IMR-90 (cell line): ENCODE measurements around the gene CYFIP1. TPM values are rescaled to one million over a fixed set of nuclear protein-coding genes. Genes with fewer than 3 reads are reported as not detected.
"Not testable (repeated sequence)": the region's sequence is repeated elsewhere in the genome, so short reads cannot be mapped to it uniquely, and the experiment has no call there.

Experiments
- ATAC-seq: fragments of 200-7000 bp; cut with Tn5 transposase; 2 replicates; pipeline ENCODE4 v1.9.1; 2020; ENCODE audit warnings: low read depth, mild to moderate bottlenecking, moderate library complexity
- BruUV-seq: library from RNA; stranded (reverse); fragments of 400-500 nt; replicated peaks from 2 replicates; lab custom pipeline; 2021; lab: Mats Ljungman, UMichigan
- CTCF ChIA-PET: fragments of 300-600 bp; formaldehyde crosslinking; extraction: SDS; loops from one replicate; lab custom pipeline; 2021; ENCODE audit warnings: antibody characterized with exemption; lab: Yijun Ruan, JAX
- POLR2A ChIA-PET: fragments of 300-600 bp; sonication (Branson Sonifier 250); formaldehyde crosslinking; loops from one replicate; lab custom pipeline; 2022; ENCODE audit warnings: antibody characterized with exemption; ENCODE audit not compliant: unreplicated experiment; lab: Charles Lee
- DNase-seq: peaks from one replicate; pipeline ENCODE4 v3.0.0; 2013
- H2AFZ ChIP-seq: replicated peaks from 2 replicates; pipeline ENCODE3; 2013; ENCODE audit warnings: low read length, mild to moderate bottlenecking; ENCODE audit not compliant: poor library complexity
- H2AK5ac ChIP-seq: 2 replicates; pipeline ENCODE4 v1.6.1; 2013; ENCODE audit warnings: low read depth, low read length, inconsistent platforms
- H2AK9ac ChIP-seq: replicated peaks from 2 replicates; pipeline ENCODE3; 2013; ENCODE audit warnings: mild to moderate bottlenecking, low read depth, low read length, moderate library complexity; ENCODE audit not compliant: poor library complexity
- H2BK120ac ChIP-seq: 2 replicates; pipeline ENCODE4 v1.6.1; 2013; ENCODE audit warnings: low read depth, low read length, inconsistent platforms
- H2BK15ac ChIP-seq: 3 replicates; pipeline ENCODE4 v1.6.1; 2013; ENCODE audit warnings: low read depth, low read length, inconsistent platforms
- H2BK20ac ChIP-seq: 2 replicates; pipeline ENCODE4 v1.6.1; 2013; ENCODE audit warnings: low read depth, mild to moderate bottlenecking, inconsistent platforms, low read length, moderate library complexity
- H2BK5ac ChIP-seq: 2 replicates; pipeline ENCODE4 v1.6.1; 2013; ENCODE audit warnings: mild to moderate bottlenecking, low read depth, low read length, inconsistent platforms; ENCODE audit not compliant: poor library complexity, severe bottlenecking
- H3K14ac ChIP-seq: replicated peaks from 2 replicates; pipeline ENCODE4 v1.6.1; 2013; ENCODE audit warnings: low read depth, low read length, inconsistent platforms
- H3K18ac ChIP-seq: 2 replicates; pipeline ENCODE4 v1.6.1; 2013; ENCODE audit warnings: low read depth, low read length, control low read depth
- H3K23ac ChIP-seq: 2 replicates; pipeline ENCODE4 v1.6.1; 2013; ENCODE audit warnings: low read depth, low read length, inconsistent platforms
- H3K27ac ChIP-seq: 2 replicates; pipeline ENCODE4 v1.5.1; 2013; ENCODE audit warnings: mild to moderate bottlenecking, control low read depth, low read length; ENCODE audit not compliant: insufficient read depth
- H3K27me3 ChIP-seq: 2 replicates; pipeline ENCODE4 v1.6.1; 2013; ENCODE audit warnings: low read length; ENCODE audit not compliant: control insufficient read depth, insufficient read depth
- H3K36me3 ChIP-seq: 2 replicates; pipeline ENCODE4 v1.6.1; 2013; ENCODE audit warnings: low read length, mixed read lengths; ENCODE audit not compliant: control insufficient read depth, insufficient read depth
- H3K4ac ChIP-seq: 2 replicates; pipeline ENCODE4 v1.6.1; 2013; ENCODE audit warnings: low read depth, low read length, inconsistent platforms
- H3K4me1 ChIP-seq: 2 replicates; pipeline ENCODE4 v1.6.1; 2013; ENCODE audit warnings: low read length, mixed read lengths; ENCODE audit not compliant: control insufficient read depth, insufficient read depth
- H3K4me2 ChIP-seq: 2 replicates; pipeline ENCODE4 v1.6.1; 2013; ENCODE audit warnings: low read depth, mild to moderate bottlenecking, control low read depth, low read length, moderate library complexity
- H3K4me3 ChIP-seq: 2 replicates; pipeline ENCODE4 v1.5.1; 2013; ENCODE audit warnings: low read depth, mild to moderate bottlenecking, control low read depth, low read length, moderate library complexity; ENCODE audit not compliant: insufficient read depth
- H3K56ac ChIP-seq: 2 replicates; pipeline ENCODE4 v1.6.1; 2013; ENCODE audit warnings: low read length, inconsistent platforms; ENCODE audit not compliant: insufficient read depth; ENCODE audit errors: extremely low read depth
- H3K79me1 ChIP-seq, 2 experiments: 2 replicates each; pipeline ENCODE4 v1.6.1; 2013; ENCODE audit warnings: low read length in 2 of 2, inconsistent platforms in 1 of 2, low read depth in 1 of 2
- H3K9ac ChIP-seq: 2 replicates; pipeline ENCODE4 v1.6.1; 2013; ENCODE audit warnings: low read depth, low read length, control low read depth
- H3K9me1 ChIP-seq: 2 replicates; pipeline ENCODE4 v1.6.1; 2013; ENCODE audit warnings: low read length, inconsistent platforms; ENCODE audit not compliant: insufficient read depth
- H3K9me3 ChIP-seq: 2 replicates; pipeline ENCODE4 v1.6.1; 2013; ENCODE audit warnings: low read length; ENCODE audit not compliant: control insufficient read depth, insufficient read depth
- H4K20me1 ChIP-seq: 2 replicates; pipeline ENCODE4 v1.6.1; 2013; ENCODE audit warnings: low read length, inconsistent platforms; ENCODE audit not compliant: insufficient read depth
- H4K5ac ChIP-seq: 2 replicates; pipeline ENCODE4 v1.6.1; 2013; ENCODE audit warnings: mild to moderate bottlenecking, low read depth, low read length, control low read depth
- H4K8ac ChIP-seq, 2 experiments: 2 replicates each; pipeline ENCODE4 v1.6.1; 2013; ENCODE audit warnings: low read depth in 2 of 2, low read length in 2 of 2, control low read depth in 1 of 2, inconsistent platforms in 1 of 2
- H4K91ac ChIP-seq: 2 replicates; pipeline ENCODE4 v1.6.1; 2013; ENCODE audit warnings: low read depth, low read length, inconsistent platforms; ENCODE audit not compliant: insufficient read depth
- WGBS, 2 experiments: methylation state at CpG; one replicate each; pipeline versions ENCODE4 v1.1.5 to v1.1.7; 2013; ENCODE audit warnings: missing lambda C conversion rate in 2 of 2; ENCODE audit not compliant: insufficient read length in 1 of 2; ENCODE audit errors: extremely low coverage in 2 of 2; 5-methylcytosine and 5-hydroxymethylcytosine counted together
- dilution Hi-C: fragments of 300-500 bp; cut with HindIII; formaldehyde crosslinking; loops from one replicate; pipeline ENCODE4 v1.14.3; 2018; ENCODE audit warnings: low sequenced_read_pairs; ENCODE audit not compliant: unreplicated experiment
- in situ Hi-C: fragments of 300-500 bp; cut with MboI; formaldehyde crosslinking; loops from 3 replicates; pipeline ENCODE4 v1.14.3; 2019; ENCODE audit warnings: low sequenced_read_pairs, inconsistent platforms, mixed read lengths
- intact Hi-C: fragments of 100-400 bp; cut with micrococcal nuclease; formaldehyde crosslinking; loops from 2 replicates; pipeline ENCODE4 v1.10.0; 2022
- polyA plus RNA-seq, 3 experiments: library from polyadenylated mRNA; depleted of rRNA; stranded (reverse); fragments of >200 nt; gene quantifications; 2 replicates each; pipeline ENCODE4 v1.2.3, GENCODE V29; 2012; ENCODE audit warnings: low replicate concordance in 1 of 3
- total RNA-seq: library from RNA; depleted of rRNA; stranded (reverse); fragments of >200 nt; gene quantifications from 2 replicates; pipeline ENCODE4 v1.2.3, GENCODE V29; 2012

The CYFIP1 gene
- total and polyA plus RNA-seq, 2 of the 4 experiments (the other 2 are of a cell fraction) = 58.4 to 163 TPM

DNA sequence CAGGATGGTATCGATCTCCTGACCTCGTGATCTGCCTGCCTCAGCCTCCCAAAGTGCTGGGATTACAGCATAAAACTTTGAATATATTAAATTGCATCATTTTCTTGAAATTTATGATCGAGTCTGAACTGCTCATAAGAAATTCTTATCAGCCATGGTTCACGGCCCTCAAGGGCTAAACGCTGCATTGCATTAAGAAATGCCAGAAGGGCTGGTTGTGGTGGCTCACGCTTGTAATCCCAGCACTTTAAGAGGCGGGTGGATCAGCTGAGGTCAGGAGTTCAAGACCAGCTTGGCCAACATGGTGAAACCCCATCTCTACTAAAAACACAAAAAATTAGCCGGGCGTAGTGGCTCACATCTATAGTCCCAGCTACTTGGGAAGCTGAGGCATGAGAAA, 32.4 kb upstream of the CYFIP1 start:
- H2AFZ ChIP-seq, H2BK20ac ChIP-seq, in situ Hi-C loops, DNase-seq, H2BK120ac ChIP-seq, H2BK15ac ChIP-seq, H4K91ac ChIP-seq, H3K27me3 ChIP-seq, H3K18ac ChIP-seq, H3K56ac ChIP-seq, ATAC-seq, H2AK5ac ChIP-seq, H3K9me3 ChIP-seq, H3K14ac ChIP-seq, dilution Hi-C loops, H3K4me2 ChIP-seq, H2AK9ac ChIP-seq, H3K79me1 ChIP-seq, BruUV-seq, H4K8ac ChIP-seq, intact Hi-C loops, H3K4me3 ChIP-seq, POLR2A ChIA-PET, H4K20me1 ChIP-seq, H3K27ac ChIP-seq, H3K9me1 ChIP-seq, H2BK5ac ChIP-seq, H3K9ac ChIP-seq, H3K4me1 ChIP-seq, H3K4ac ChIP-seq, H3K23ac ChIP-seq, H4K5ac ChIP-seq: not testable (repeated sequence)
- WGBS, 2 experiments = 91% methylated on average over 4 of the region's 9 CpGs; no CpG with 5 or more reads in 1 of the 2 experiments
- CTCF ChIA-PET = interaction anchor here (0.7 kb wide), 1 partner anchor 14 kb away, joined by 3 read pairs; no protein-coding TSS in a partner anchor
- H3K36me3 ChIP-seq = peaks cover 39% of the 10 kb centered on the region
